Right ventricle myocardium inferior (tissue), 1 donor: ENCODE measurements around the gene ISX. TPM values are rescaled to one million over a fixed set of nuclear protein-coding genes. Genes with fewer than 3 reads are reported as not detected.
A peak's percentile ranks its signal among the peaks of the same experiment; 100 is the strongest.

Experiments
- ATAC-seq: fragments of 200-7000 bp; cut with Tn5 transposase; one replicate; pipeline ENCODE4 v1.9.1; 2020; ENCODE audit warnings: mild to moderate bottlenecking, moderate library complexity
- DNase-seq: peaks from one replicate; pipeline ENCODE4 v3.0.0; 2021; ENCODE audit errors: missing footprints
- intact Hi-C: fragments of 100-400 bp; cut with DNase I; formaldehyde crosslinking; loops from one replicate; pipeline ENCODE4 v1.11.0; 2022
- total RNA-seq: library from RNA; stranded (reverse); fragmentation: NEBNext Ultra II Directional; extraction: Animal tissue kit (Norgen Biotek cat#: 25700); gene quantifications from one replicate; pipeline ENCODE4 v1.2.1, GENCODE V29; 2021
- donor health status: DM: no; HTN: yes; CAD: no; lungs with severe emphysema.

ISX gene
- total RNA-seq, 1 donor from 2014 or later = not detected

GRCh38 chr22:35098921-35099320 lies 33.0 kb downstream of the ISX start:
- intact Hi-C loops = no loop called here
- DNase-seq (no peak), ATAC-seq (no peak)

DNA sequence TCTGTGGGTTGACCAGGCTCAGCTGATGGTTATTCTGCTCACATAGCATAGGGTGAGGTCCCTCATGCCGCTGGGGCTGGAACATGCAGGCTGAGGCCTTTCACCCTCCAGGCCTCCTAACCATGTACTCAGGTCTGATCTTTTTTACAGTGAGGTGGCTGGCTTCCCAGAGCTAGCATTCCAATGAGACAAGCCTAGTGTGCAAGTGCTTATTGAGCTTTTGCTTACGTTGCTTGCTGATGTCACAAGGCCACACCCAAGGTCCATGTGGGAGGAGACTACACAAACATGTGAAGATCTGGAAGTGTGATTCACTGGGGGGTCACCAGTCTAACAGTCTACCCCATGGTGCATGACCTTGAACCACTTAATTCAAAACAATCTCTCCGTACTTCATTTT lies 33.9 kb downstream of the ISX start:
- intact Hi-C loops = no loop called here
- ATAC-seq = no peak
- DNase-seq = no peak

- DNase-seq = no peak
- peak; percentile 44 for ATAC-seq
- intact Hi-C loops = no loop called here
Observed at GRCh38 chr22:35102663-35103062, 36.7 kb downstream of the ISX start.

- DNase-seq = no peak
- no peak for ATAC-seq
- intact Hi-C loops = no loop called here
Observed at GRCh38 chr22:35103761-35104160, 37.8 kb downstream of the ISX start.

GRCh38 chr22:35104491-35104890 lies 38.5 kb downstream of the ISX start:
- ATAC-seq = no peak
- no peak for DNase-seq
- intact Hi-C loops = no loop called here

- ATAC-seq = no peak
- intact Hi-C loops = no loop called here
Observed at GRCh38 chr22:35109616-35110015, 43.7 kb downstream of the ISX start.

GRCh38 chr22:35111244-35111643 lies 45.3 kb downstream of the ISX start:
- ATAC-seq (no peak), DNase-seq (no peak)
- intact Hi-C loops = no loop called here

More at GRCh38 chr22:35109616-35110015, 43.7 kb downstream of the ISX start:
- no peak for DNase-seq

GRCh38 chr22:35113341-35113740 lies 47.4 kb downstream of the ISX start:
- ATAC-seq = no peak
- intact Hi-C loops = no loop called here
- DNase-seq = no peak

DNA sequence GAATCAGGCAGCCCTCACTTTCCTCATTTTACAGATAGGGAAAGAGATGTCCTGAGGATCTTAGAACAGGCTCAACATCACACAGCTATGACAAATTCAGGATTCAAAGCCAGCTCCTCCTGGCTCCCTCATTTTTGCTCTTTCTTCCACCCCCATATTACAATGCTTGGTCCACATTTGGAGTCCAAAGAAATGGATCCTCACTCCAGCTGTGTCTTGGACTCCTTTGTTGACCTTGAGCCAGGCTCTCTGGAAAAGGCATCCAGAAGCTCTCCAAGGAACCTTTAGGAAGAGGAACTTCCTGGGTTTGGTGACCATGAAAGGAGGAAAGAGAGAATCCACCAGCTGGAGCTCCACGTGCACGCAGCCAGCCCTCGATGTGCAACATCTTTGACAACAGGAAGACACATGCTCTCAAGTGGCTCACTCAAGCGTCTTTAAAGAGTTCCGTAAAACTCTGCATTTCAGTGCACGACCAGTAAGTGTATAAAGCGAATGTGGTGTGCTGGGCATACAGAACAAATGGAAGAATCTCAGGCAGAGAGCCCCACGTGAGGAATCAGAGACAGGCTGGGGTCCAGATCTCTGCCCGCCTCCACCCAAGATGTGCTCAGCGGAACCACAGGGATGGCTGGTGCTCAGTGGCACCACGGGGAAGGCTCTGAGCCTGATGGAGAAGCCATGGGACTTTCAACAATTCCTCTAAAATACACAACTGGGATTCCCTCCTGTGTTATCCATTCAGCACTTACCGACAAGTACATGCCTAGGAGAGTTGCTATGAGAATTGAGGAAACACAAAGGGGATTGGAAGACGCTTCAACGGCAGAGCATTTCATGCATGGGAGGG lies 48.4 kb downstream of the ISX start:
- intact Hi-C loops = no loop called here
- DNase-seq (no peak), ATAC-seq (no peak)

DNA sequence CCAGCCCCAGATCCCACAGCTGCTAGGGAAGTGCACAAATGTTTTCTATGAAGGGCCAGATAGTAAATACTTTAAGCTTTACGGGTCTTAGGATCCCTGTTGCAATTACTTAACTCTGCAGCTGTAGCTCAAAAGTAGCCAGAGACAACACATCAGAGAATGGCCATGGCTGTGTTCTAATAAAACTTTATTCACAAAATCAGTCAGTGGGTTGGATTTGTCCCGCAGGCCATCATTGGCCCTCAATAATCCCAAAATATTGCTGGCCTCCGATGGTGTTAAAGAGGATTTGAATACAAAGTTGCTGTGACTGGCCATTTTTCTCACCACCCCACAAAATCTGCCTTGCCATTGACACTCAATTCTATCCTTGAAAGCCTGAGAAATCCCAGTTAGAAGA lies 49.6 kb downstream of the ISX start:
- intact Hi-C loops = no loop called here
- DNase-seq = no peak
- ATAC-seq = no peak

- intact Hi-C loops = no loop called here
- DNase-seq (no peak), ATAC-seq (no peak)
Observed at GRCh38 chr22:35116269-35116668, 50.3 kb downstream of the ISX start.

GRCh38 chr22:35116817-35117216 lies 50.9 kb downstream of the ISX start:
- no peak for DNase-seq
- intact Hi-C loops = no loop called here
- ATAC-seq = no peak

- no peak for DNase-seq
- no peak for ATAC-seq
- intact Hi-C loops = no loop called here
Observed at GRCh38 chr22:35119494-35119893, 53.5 kb downstream of the ISX start.

GRCh38 chr22:35124691-35125219 lies 58.8 kb downstream of the ISX start:
- no peak for DNase-seq
- ATAC-seq = no peak
- intact Hi-C loops = loop anchor here (5.0 kb wide), 1 partner anchor 397 kb away; no protein-coding TSS in a partner anchor

DNA sequence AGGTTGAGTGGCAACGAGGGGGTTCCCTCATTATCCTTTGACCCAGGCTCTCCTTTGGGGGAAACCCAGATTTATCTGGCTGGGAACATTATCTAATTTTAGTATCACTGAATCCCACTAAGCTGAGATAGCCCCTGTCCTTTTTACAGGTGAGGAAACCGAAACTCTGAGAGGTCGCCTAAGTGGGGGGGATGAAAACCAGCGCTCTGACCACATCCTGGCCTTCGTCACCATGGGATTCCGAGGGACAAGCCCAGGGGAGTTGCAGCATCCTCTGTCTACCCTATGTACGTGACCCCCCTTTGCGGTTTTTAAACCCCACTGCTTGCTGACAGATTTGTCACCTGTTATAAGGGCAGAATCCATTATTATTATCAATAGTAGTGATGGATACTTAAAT lies 61.0 kb downstream of the ISX start:
- DNase-seq = no peak
- intact Hi-C loops = no loop called here
- ATAC-seq = no peak

DNA sequence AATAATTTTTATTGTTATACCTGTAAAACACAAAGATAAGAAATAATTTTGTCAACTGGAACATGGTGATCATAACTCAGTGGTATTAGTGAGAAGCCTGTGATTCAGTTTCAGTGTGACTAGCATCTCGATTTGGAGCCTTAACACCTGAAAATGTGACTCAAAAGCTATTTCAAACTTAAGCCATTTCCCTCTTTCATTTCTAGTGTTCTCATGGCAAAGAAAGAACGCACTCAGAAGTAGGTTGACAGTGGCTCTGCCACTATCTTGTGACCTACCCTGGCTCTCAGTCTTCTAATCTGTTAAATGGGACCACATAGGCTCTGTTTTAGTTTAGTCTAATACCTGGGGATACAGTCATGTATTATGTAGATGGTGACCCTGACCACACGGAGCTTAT lies 62.7 kb downstream of the ISX start:
- ATAC-seq = no peak
- intact Hi-C loops = no loop called here
- DNase-seq = no peak

DNA sequence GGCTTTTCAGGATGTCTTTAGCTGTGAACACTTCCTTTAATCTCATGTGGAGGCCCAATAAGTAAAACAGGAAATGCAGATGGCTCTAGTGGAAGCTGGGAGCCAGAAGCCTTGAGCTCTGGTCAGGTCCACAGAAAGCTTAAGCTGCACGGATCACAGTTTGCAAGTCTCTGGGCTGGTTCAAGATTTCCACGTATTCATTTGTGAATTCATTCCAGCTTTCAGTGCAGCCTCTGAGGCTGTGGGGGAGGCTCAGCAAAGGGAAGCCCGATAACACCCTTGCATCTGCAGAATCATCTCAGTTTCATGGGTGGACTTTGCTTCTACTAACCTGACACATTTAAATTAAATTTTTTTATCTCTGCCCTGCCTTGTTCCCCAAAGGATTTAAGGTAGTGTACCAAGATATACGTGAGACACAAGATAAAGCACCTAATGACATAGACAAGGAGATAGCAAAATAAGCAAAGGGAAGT lies 65.6 kb downstream of the ISX start:
- intact Hi-C loops = no loop called here
- no peak for ATAC-seq
- no peak for DNase-seq

GRCh38 chr22:35132568-35132967 lies 66.6 kb downstream of the ISX start:
- intact Hi-C loops = no loop called here
- ATAC-seq = no peak
- no peak for DNase-seq

DNA sequence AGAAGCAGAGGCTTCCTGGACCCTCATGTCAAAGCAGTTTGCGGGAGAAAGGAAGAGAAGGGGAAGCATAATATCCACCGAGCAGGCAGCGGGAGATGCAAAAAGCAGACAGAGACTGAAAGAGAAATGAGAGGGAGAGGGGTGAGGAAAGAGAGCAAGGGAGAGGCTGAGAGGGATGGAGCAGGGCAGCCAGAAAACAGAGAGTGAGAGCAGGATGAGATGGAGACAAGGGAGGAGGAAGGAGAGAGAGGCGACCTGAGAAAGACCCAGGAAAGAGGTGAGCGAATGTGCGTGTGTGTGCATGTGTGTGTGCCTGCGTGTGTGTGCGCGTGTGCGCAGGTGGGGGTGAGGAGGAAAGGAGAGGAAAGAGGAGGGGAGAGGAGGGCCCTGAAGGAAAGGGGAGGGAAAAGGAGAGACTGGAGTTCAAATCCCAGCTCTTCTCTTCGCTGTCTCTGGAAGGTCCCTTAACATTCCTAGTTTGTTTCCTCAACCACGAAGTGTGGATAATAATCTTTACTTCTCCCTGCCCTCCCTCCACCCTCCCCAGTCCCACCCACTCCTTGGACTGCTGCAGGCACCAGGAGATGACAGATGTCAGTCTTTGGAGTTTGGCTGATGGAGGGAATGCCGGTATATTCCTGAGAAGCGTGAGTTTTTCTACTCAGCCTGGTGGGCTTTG lies 67.9 kb downstream of the ISX start:
- ATAC-seq (no peak), DNase-seq (no peak)
- intact Hi-C loops = no loop called here

GRCh38 chr22:35134637-35135036 lies 68.7 kb downstream of the ISX start:
- intact Hi-C loops = no loop called here
- ATAC-seq = no peak
- no peak for DNase-seq
